GM18519 (cell line): Measurements from ENCODE around the gene BMP7.
"Not testable (repeated sequence)": the region's sequence is repeated elsewhere in the genome, so short reads cannot be mapped to it uniquely, and the experiment has no call there.

Experiments
- ATAC-seq: cut with Tn5 transposase; IDR thresholded peaks from one replicate; pipeline ENCODE4 v1.9.1; 2021; ENCODE audit warnings: mild to moderate bottlenecking, moderate library complexity; ENCODE audit not compliant: unreplicated experiment, low FRiP score

Gene BMP7

GRCh38 chr20:57288651-57289277 lies 22.3 kb upstream of the BMP7 start:
- no peak for ATAC-seq

- no peak for ATAC-seq
Measured at GRCh38 chr20:57287901-57288300, 21.5 kb upstream of the BMP7 start.

- ATAC-seq: no peak
Measured at GRCh38 chr20:57287007-57287880, 20.8 kb upstream of the BMP7 start.

- no peak for ATAC-seq
Measured at GRCh38 chr20:57283860-57284259, 17.4 kb upstream of the BMP7 start.

GRCh38 chr20:57282670-57283361 lies 16.4 kb upstream of the BMP7 start:
- no peak for ATAC-seq

- no peak for ATAC-seq
Measured at GRCh38 chr20:57281900-57282299, 15.5 kb upstream of the BMP7 start.

- no peak for ATAC-seq
Measured at GRCh38 chr20:57280221-57280620, 13.8 kb upstream of the BMP7 start.

- ATAC-seq: not testable (repeated sequence)
Measured at GRCh38 chr20:57279548-57279947, 13.1 kb upstream of the BMP7 start.

- ATAC-seq: no peak
Measured at GRCh38 chr20:57278457-57278856, 12.0 kb upstream of the BMP7 start.

GRCh38 chr20:57277398-57278105 lies 11.1 kb upstream of the BMP7 start:
- ATAC-seq: no peak

- ATAC-seq: no peak
Measured at GRCh38 chr20:57276221-57276620, 9.8 kb upstream of the BMP7 start.

- no peak for ATAC-seq
Measured at GRCh38 chr20:57275813-57276212, 9.4 kb upstream of the BMP7 start.

- ATAC-seq: no peak
Measured at GRCh38 chr20:57275334-57275733, 8.9 kb upstream of the BMP7 start.

- no peak for ATAC-seq
Measured at GRCh38 chr20:57274846-57275245, 8.4 kb upstream of the BMP7 start.

GRCh38 chr20:57274299-57274698 lies 7.9 kb upstream of the BMP7 start:
- no peak for ATAC-seq

GRCh38 chr20:57272883-57273535 lies 6.6 kb upstream of the BMP7 start:
- no peak for ATAC-seq

- ATAC-seq: no peak
Measured at GRCh38 chr20:57270204-57270984, 4.0 kb upstream of the BMP7 start.

- ATAC-seq: no peak
Measured at GRCh38 chr20:57269148-57269984, 2.9 kb upstream of the BMP7 start.
